Ovary (tissue), 3 donors: ENCODE data around the gene RAPH1.

Source experiments
- CTCF ChIP-seq, 3 donors: fragments of 450-650 bp in 2 of 3; fragments of 200-600 bp in 1 of 3; IDR thresholded peaks; one replicate each; pipeline versions ENCODE4 v1.5.1 to v1.8.0; 2016 to 2022; ENCODE audit warnings: antibody characterized with exemption in 3 of 3, mild to moderate bottlenecking in 1 of 3
- EP300 ChIP-seq: sonication (generic); formaldehyde crosslinking; IDR thresholded peaks from one replicate; pipeline ENCODE4 v1.6.1; 2017; ENCODE audit warnings: antibody characterized with exemption
- POLR2A ChIP-seq: fragments of 450-650 bp; IDR thresholded peaks from one replicate; pipeline ENCODE4 v1.6.1; 2017; ENCODE audit warnings: antibody characterized with exemption, mild to moderate bottlenecking, moderate library complexity
- donor health status: DM: no; HTN: no; CAD: no.

- TF ChIP-seq CTCF (IDR thresholded peaks at IDR 0.05) (no peak), EP300 (no peak), POLR2A (no peak)
Observed at GRCh38 chr2:203543898-203544328, 8.8 kb upstream of the RAPH1 start.
